Left lung (tissue), 10 donors: Measurements from ENCODE around the gene PIAS1. TPM values are rescaled to one million over a fixed set of nuclear protein-coding genes. Genes with fewer than 3 reads are reported as not detected.

Experiments used
- ATAC-seq: fragments of 200-7000 bp; cut with Tn5 transposase; one replicate; pipeline ENCODE4 v1.9.1; 2020; ENCODE audit warnings: moderate library complexity
- DNase-seq, 4 donors: peaks; one replicate each; pipeline ENCODE4 v3.0.0-alpha.2; 2013 to 2020
- H3K27ac ChIP-seq, 2 donors: fragments of 200-600 bp; sonication (generic) in 1 of 2; one replicate each; pipeline versions ENCODE4 v1.5.0 to v1.8.0; 2020 to 2021
- H3K27me3 ChIP-seq, 2 donors: fragments of 200-600 bp; sonication (generic) in 1 of 2; one replicate each; pipeline versions ENCODE4 v1.5.0 to v1.8.0; 2020 to 2021
- H3K36me3 ChIP-seq, 2 donors: fragments of 200-600 bp; sonication (generic) in 1 of 2; one replicate each; pipeline versions ENCODE4 v1.5.0 to v1.8.0; 2020 to 2021
- H3K4me1 ChIP-seq, 2 donors: fragments of 200-600 bp; one replicate each; pipeline ENCODE4 v1.8.0; 2021
- H3K4me3 ChIP-seq, 2 donors: fragments of 200-600 bp; sonication (generic) in 1 of 2; one replicate each; pipeline versions ENCODE4 v1.5.0 to v1.8.0; 2020 to 2021; ENCODE audit warnings: mild to moderate bottlenecking in 1 of 2
- H3K9me3 ChIP-seq, 2 donors: fragments of 200-600 bp; sonication (generic) in 1 of 2; one replicate each; pipeline versions ENCODE4 v1.5.0 to v1.8.0; 2020 to 2021
- intact Hi-C, 2 donors: fragments of 100-400 bp; cut with DNase I; formaldehyde crosslinking; loops; one replicate each; pipeline versions ENCODE4 v1.11.2 to v1.14.2; 2022
- polyA plus RNA-seq, 6 donors: library from polyadenylated mRNA; unstranded; fragments of 120-200 nt; gene quantifications; one replicate each; pipeline ENCODE4 v1.2.1, GENCODE V29; 2013; ENCODE audit not compliant: insufficient read length in 6 of 6
- total RNA-seq, 2 donors: library from RNA; stranded (reverse); fragmentation: NEBNext Ultra II Directional; extraction: Animal tissue kit (Norgen Biotek cat#: 25700); gene quantifications; one replicate each; pipeline ENCODE4 v1.2.1, GENCODE V29; 2021
- TF ChIP-seq, protein P1 (sequence below), 2 donors: fragments of 200-600 bp; sonication (generic) in 1 of 2; IDR thresholded peaks; one replicate each; pipeline versions ENCODE4 v1.5.0 to v1.8.0; 2021; ENCODE audit warnings: antibody characterized with exemption in 2 of 2
- donor health status: DM: no; HTN: yes; CAD: no.
- donor health status: DM: no; HTN: no; CAD: no.

Gene PIAS1
- total and polyA plus RNA-seq, 8 donors, result 44.9 to 71.4 (median 63.3) TPM

DNA sequence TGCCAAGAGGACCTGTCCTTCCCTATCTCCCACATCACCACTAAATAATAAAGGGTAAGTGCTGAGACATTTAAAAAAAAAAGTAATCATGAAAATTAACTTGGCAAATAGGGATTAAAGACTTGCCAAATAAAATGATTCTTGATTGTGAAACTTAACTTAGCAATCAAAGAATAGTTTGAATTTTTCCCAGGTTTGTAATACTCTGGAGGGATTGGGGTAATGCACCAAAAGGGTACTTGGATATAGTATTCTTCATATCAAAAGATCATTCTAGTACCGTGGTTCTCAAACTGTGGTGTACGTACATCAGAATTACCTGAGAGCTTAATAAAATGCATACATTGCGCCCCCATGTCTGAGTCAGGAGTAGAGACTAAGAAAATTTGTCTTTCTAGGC is 122.5 kb downstream of the PIAS1 start:
- Histone ChIP-seq H3K27ac (no peak overlapping the region), H3K27me3 (no peaks in the 10 kb centered on the region), H3K4me1 (peaks cover 0 to 7% of the 10 kb centered on the region in 2 donors), H3K9me3 (no peaks in the 10 kb centered on the region), H3K4me3 (no peak overlapping the region), H3K36me3 (peaks cover 0 to 77% of the 10 kb centered on the region in 2 donors)
- intact Hi-C loops, result no loop called here
- DNase-seq, result no peak
- no peak for ATAC-seq
- TF ChIP-seq, protein P1, sequence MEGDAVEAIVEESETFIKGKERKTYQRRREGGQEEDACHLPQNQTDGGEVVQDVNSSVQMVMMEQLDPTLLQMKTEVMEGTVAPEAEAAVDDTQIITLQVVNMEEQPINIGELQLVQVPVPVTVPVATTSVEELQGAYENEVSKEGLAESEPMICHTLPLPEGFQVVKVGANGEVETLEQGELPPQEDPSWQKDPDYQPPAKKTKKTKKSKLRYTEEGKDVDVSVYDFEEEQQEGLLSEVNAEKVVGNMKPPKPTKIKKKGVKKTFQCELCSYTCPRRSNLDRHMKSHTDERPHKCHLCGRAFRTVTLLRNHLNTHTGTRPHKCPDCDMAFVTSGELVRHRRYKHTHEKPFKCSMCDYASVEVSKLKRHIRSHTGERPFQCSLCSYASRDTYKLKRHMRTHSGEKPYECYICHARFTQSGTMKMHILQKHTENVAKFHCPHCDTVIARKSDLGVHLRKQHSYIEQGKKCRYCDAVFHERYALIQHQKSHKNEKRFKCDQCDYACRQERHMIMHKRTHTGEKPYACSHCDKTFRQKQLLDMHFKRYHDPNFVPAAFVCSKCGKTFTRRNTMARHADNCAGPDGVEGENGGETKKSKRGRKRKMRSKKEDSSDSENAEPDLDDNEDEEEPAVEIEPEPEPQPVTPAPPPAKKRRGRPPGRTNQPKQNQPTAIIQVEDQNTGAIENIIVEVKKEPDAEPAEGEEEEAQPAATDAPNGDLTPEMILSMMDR (IDR thresholded peaks at IDR 0.05), result no peak

DNA sequence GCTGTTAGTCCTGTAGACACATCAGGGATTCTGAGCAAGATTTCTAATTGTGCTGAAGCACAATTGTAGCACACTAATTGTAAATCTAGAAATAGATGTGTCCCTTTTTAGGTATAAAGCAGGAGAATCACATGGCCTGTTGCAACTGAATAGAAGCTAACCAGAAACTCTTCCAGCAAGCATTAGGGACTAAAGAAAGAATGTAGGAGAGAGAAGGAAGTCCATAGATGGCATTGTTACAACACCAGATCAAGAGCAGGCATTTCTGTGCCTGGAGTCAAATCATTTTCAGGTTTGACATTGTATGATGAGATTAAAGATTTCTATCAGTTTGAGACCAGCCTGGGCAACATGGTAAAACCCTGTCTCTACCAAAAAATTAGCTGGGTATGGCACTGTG is 123.6 kb downstream of the PIAS1 start:
- no peaks in the 10 kb centered on the region for H3K27me3 ChIP-seq
- DNase-seq (no peak), ATAC-seq (peak; percentile 13)
- TF ChIP-seq, protein P1 (IDR thresholded peaks at IDR 0.05), result no peak
- peaks cover 3 to 79% of the 10 kb centered on the region in 2 donors for H3K36me3 ChIP-seq
- peaks cover 0 to 7% of the 10 kb centered on the region in 2 donors for H3K4me1 ChIP-seq
- no peak overlapping the region for H3K27ac ChIP-seq
- H3K9me3 ChIP-seq, result no peaks in the 10 kb centered on the region
- intact Hi-C loops, result no loop called here
- H3K4me3 ChIP-seq, result no peak overlapping the region

DNA sequence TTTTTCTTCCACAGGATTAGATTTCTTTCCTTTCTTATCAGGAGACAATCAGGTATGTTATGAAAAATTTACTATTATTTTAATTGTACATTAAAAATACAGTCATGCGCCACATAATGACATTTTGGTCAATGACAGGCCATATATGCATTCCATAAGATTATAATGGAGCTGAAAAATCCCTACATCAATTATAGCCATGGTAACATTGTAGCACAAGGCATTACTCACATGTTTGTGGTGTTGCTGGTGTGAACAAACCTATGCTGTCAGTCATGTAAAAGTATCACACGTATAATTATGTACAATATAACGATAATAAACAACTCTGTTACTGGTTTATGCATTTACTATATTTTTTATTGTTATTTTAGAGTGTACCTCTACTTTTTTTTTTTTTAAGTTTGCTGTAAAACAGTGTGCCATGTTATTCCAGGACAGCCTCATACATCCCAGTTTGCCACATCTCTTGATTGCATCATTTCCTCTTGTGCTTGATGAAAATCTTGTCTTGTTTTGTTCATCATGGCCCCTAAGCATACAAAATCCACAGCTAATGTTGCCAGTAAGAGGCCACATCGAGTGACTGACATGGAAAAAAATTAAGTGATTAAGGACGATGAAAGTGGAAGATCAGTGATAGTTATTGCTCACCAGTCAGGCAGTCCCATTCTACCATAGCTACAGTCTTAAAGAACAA is 129.7 kb downstream of the PIAS1 start:
- Histone ChIP-seq H3K4me3 (no peak overlapping the region), H3K36me3 (peaks cover 3 to 87% of the 10 kb centered on the region in 2 donors), H3K27me3 (no peaks in the 10 kb centered on the region), H3K4me1 (peaks cover 0 to 8% of the 10 kb centered on the region in 2 donors), H3K27ac (peak overlapping the region in 1 of 2 donors; percentile 66), H3K9me3 (no peaks in the 10 kb centered on the region)
- TF ChIP-seq, protein P1 (IDR thresholded peaks at IDR 0.05), result no peak
- DNase-seq (no peak), ATAC-seq (no peak)
- intact Hi-C loops, result no loop called here

DNA sequence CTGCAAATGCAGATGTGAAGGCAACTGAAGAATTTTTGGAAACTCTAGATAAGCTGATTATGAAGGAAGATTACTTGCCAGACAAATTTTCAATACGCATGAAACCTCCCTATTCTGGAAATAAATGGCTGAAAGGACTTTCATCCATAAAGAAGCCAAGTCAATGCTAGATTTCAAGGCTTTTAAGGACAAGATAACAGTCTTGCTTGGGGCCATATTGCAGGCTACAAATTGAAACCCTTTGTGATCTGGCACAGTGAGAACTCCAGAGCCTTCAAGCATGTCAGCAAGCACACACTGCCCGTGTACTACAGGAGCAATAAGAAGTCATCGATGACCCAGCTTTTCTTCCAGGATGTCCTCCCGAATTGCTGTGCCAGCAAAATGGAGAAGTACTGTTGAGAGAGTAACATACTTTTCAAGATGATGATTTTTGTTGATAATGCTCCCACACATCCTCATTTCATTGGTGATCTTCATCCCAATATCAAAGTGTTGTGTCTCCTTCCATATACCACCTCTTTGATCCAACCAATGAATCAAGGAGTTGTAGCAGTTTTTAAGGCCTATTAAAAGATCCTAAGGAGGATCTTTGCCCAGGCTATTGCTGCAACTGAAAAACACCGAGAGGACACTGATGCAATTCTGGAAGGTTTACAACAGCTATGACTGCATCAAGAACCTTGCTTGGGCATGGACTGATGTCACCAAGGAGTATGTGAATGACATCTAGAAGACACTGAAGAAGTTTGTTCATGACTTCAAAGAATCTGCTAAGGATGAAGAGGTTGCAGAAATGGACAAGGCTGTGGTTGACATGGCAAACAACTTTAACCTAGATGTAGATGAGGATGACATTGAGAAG is 130.7 kb downstream of the PIAS1 start:
- no peak for DNase-seq
- H3K9me3 ChIP-seq, result no peaks in the 10 kb centered on the region
- no peaks in the 10 kb centered on the region for H3K27me3 ChIP-seq
- TF ChIP-seq, protein P1 (IDR thresholded peaks at IDR 0.05), result no peak
- peaks cover 3 to 86% of the 10 kb centered on the region in 2 donors for H3K36me3 ChIP-seq
- ATAC-seq, result no peak
- H3K27ac ChIP-seq, result peak overlapping the region in 1 of 2 donors; percentile 66
- H3K4me1 ChIP-seq, result peaks cover 0 to 8% of the 10 kb centered on the region in 2 donors
- intact Hi-C loops, result no loop called here
- H3K4me3 ChIP-seq, result no peak overlapping the region
